Hypothalamus (tissue), 51 donors: ENCODE measurements around the gene TNK2.
"Not testable (repeated sequence)": the region's sequence is repeated elsewhere in the genome, so short reads cannot be mapped to it uniquely, and the experiment has no call there.

Experiments
- DNase-seq, 51 donors: peaks; one replicate each; lab custom pipeline; 2025; lab: John Stamatoyannopoulos, UW

TNK2 gene

GRCh38 chr3:195918176-195918575 lies 9.8 kb upstream of the TNK2 start:
- no peak for DNase-seq

GRCh38 chr3:195916991-195917390 lies 8.6 kb upstream of the TNK2 start:
- DNase-seq: no peak

GRCh38 chr3:195916291-195916690 lies 7.9 kb upstream of the TNK2 start:
- DNase-seq: no peak

GRCh38 chr3:195914648-195915473 lies 6.5 kb upstream of the TNK2 start:
- DNase-seq: no peak

- DNase-seq: not testable (repeated sequence)
Observed at GRCh38 chr3:195914146-195914545, 5.8 kb upstream of the TNK2 start.

GRCh38 chr3:195913382-195913781 lies 5.0 kb upstream of the TNK2 start:
- peak in 1 of 51 donors; percentile 15 for DNase-seq

- DNase-seq: no peak
Observed at GRCh38 chr3:195911946-195912270, 3.6 kb upstream of the TNK2 start.

- no peak for DNase-seq
Observed at GRCh38 chr3:195911041-195911945, 2.9 kb upstream of the TNK2 start.

GRCh38 chr3:195910499-195910845 lies 2.1 kb upstream of the TNK2 start:
- DNase-seq: no peak

- DNase-seq: peak in 50 of 51 donors; percentile 47 to 93 (median 82)
Observed at GRCh38 chr3:195909644-195910498, 1.5 kb upstream of the TNK2 start.

GRCh38 chr3:195908694-195909581 lies 587 bp upstream of the TNK2 start:
- peak in 4 of 51 donors; percentile 50 to 60 (median 56) for DNase-seq

- peak in 1 of 51 donors; percentile 22 for DNase-seq
Observed at GRCh38 chr3:195907684-195907933, 742 bp downstream of the TNK2 start.

- peak in 22 of 51 donors; percentile 13 to 70 (median 40) for DNase-seq
Observed at GRCh38 chr3:195906865-195907683, 1.3 kb downstream of the TNK2 start.

- no peak for DNase-seq
Observed at GRCh38 chr3:195905970-195906864, 2.1 kb downstream of the TNK2 start.

GRCh38 chr3:195904368-195904767 lies 4.0 kb downstream of the TNK2 start:
- DNase-seq: no peak

GRCh38 chr3:195903950-195904290 lies 4.4 kb downstream of the TNK2 start:
- DNase-seq: no peak

- not testable (repeated sequence) for DNase-seq
Observed at GRCh38 chr3:195902634-195903033, 5.7 kb downstream of the TNK2 start.
